ENCODE measurements around the gene OR13C8. TPM values are rescaled to one million over a fixed set of nuclear protein-coding genes. Genes with fewer than 3 reads are reported as not detected.
"Not testable (repeated sequence)": the region's sequence is repeated elsewhere in the genome, so short reads cannot be mapped to it uniquely, and the experiment has no call there.

The OR13C8 gene
- total RNA-seq, result not detected
- long read RNA-seq, result 0 reads

- intact Hi-C loops (cut with DNase I), result no loop called here
- ATAC-seq (ENCODE audit: poor library complexity) (no peak), DNase-seq (no peak)
These were observed at the start of gene OR13C8 for GRCh38 chr9:104568868-104569267. TSS of gene OR13C8 (plus strand) at chr9:104569168. CDS start at chr9:104569168, 0 bp downstream.

DNA sequence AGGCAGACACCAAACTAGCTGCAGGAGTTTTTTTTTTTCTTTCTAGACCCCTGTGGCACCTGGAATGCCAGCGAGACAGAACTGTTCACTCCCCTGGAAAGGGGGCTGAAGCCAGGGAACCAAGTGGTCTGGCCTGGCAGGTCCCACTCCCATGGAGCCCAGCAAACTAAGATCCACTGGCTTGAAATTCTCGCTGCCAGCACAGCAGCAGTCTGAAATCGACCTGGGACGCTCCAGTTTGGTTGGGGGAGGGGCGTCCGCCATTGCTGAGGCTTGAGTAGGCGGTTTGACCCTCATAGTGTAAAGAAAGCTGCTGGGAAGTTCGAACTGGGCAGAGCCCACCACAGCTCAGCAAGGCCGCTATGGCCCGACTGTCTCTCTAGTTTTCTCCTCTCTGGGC is 48.7 kb upstream of the OR13C8 start:
- ATAC-seq (ENCODE audit: poor library complexity); intact Hi-C loops (cut with DNase I); DNase-seq: not testable (repeated sequence)

GRCh38 chr9:104527109-104527508 is 41.9 kb upstream of the OR13C8 start, which contains the start of gene OR13C4:
TSS of gene OR13C4 (minus strand) at chr9:104527209. CDS start at chr9:104527209, 0 bp downstream.
- DNase-seq (no peak), ATAC-seq (ENCODE audit: poor library complexity) (no peak)
- intact Hi-C loops (cut with DNase I), result no loop called here

DNA sequence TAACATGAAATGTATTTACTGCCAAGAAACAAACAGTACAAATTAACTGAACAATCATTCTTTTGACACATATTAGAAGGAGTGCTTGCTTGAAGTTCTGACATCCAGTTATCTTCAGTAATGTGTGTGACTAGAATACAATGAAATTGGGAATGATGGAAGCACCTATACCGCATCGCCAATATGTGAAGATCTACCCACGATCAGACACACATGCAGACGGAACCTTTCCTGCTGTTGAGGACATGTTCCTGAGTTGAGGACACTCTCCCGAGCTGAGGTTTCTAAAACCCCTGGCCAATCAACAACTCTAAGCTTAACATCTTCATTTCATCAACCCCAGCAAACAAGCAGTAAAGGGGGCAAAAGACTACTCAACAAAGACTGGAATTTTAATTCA is 32.2 kb upstream of the OR13C8 start, which contains the start of gene OR13C3:
OR13C3 (minus strand) TSS at position 101 of the 400 bp plus-strand sequence. CDS start 133 bp downstream, outside the sequence.
- DNase-seq (no peak), ATAC-seq (ENCODE audit: poor library complexity) (no peak)
- intact Hi-C loops (cut with DNase I), result no loop called here

- ATAC-seq (ENCODE audit: poor library complexity), result no peak
- intact Hi-C loops (cut with DNase I), result no loop called here
- DNase-seq, result no peak
These were observed 29.7 kb upstream of the OR13C8 start for GRCh38 chr9:104539275-104539674.

- DNase-seq, result no peak
- no peak for ATAC-seq (ENCODE audit: poor library complexity)
- intact Hi-C loops (cut with DNase I), result no loop called here
These were observed 24.3 kb upstream of the OR13C8 start for GRCh38 chr9:104544644-104545043.

- ATAC-seq (ENCODE audit: poor library complexity) (no peak), DNase-seq (no peak)
- intact Hi-C loops (cut with DNase I), result no loop called here
These were observed 15.7 kb upstream of the OR13C8 start for GRCh38 chr9:104553261-104553660.

GRCh38 chr9:104555521-104555920 is 13.4 kb upstream of the OR13C8 start:
- intact Hi-C loops (cut with DNase I), result no loop called here
- ATAC-seq (ENCODE audit: poor library complexity), result no peak
- no peak for DNase-seq

- no peak for ATAC-seq (ENCODE audit: poor library complexity)
- intact Hi-C loops (cut with DNase I), result no loop called here
- DNase-seq, result no peak
These were observed 11.9 kb upstream of the OR13C8 start for GRCh38 chr9:104556830-104557634.

DNA sequence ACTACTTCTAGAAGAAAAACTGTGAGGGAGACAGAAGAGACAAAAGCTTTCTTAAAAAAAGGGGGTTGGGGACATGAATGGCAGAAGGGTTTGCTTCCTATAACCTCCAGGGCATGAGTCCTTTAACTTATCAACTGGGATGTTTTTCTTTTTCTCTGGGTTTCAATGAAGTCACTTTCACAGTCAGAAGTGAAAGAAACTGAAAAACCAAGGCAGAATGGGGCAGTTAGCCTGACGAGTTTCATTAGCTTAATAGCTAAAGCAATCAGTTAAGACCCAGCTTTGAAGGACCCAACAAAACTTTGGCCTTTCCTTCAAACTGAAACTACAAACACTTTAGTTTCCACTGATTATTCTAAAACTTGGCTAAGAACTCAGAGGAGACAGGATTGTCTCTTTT is 4.6 kb upstream of the OR13C8 start:
- intact Hi-C loops (cut with DNase I), result no loop called here
- DNase-seq (no peak), ATAC-seq (ENCODE audit: poor library complexity) (no peak)

- no peak for ATAC-seq (ENCODE audit: poor library complexity)
- no peak for DNase-seq
- intact Hi-C loops (cut with DNase I), result no loop called here
These were observed 3.6 kb downstream of the OR13C8 start for GRCh38 chr9:104572612-104573011.

DNA sequence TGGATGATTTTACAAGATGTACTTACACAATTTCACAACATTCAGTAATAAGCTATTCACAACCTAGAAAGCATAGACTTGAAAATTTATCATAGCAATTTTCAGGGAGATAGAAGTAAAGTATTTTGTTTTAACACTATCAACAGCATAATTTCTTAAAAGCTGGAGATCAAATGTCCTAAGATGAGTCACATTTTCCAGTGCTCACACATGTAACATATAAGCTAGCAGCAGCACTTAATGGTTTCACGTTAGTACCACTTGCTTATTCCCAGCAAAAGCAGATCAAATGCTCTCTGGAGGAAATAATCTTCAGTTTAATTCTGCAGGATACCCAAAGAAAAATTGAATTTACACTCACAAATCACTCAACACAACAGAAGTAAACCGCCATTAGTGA is 6.5 kb downstream of the OR13C8 start:
- DNase-seq (no peak), ATAC-seq (ENCODE audit: poor library complexity) (no peak)
- intact Hi-C loops (cut with DNase I), result no loop called here

DNA sequence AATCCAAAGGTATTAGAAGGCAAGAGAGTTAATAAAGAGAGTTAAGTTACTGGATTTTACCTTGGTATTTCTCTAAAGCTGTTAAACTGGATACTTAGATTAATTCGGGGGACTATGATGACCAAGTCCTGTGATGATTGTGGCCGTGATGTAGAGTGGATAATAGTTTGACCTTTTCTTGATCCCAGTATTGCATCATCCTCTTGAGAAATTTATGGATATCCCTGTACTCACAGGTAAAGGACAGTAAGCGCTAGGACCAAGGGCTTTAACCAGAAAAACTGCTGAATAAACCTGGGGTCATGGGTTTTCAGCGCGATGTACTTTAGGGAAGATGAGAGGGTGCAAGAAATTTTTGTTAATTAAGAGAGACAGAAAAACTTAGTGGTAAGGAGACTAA is 8.3 kb downstream of the OR13C8 start:
- no peak for ATAC-seq (ENCODE audit: poor library complexity)
- intact Hi-C loops (cut with DNase I), result no loop called here
- no peak for DNase-seq

DNA sequence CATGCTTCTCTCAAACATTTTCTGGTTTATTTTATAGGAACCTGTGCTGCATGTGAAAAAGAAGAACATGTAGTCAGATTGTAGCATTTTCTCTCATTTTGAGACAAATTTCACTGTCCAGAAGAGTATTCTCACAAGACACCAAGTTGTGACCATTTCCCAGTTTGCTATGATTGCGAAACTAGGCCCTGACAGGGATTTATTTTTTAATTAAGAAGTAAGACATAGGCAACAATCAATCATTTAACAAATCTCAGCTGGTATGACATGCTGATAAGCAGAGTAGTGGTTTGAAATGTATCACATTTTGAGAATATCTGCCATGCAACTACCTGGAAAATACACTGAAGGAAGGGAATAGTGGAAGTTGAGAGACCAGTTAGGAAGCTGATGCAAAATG is 11.6 kb downstream of the OR13C8 start:
- no peak for ATAC-seq (ENCODE audit: poor library complexity)
- intact Hi-C loops (cut with DNase I), result no loop called here
- no peak for DNase-seq

- DNase-seq (no peak), ATAC-seq (ENCODE audit: poor library complexity) (peak; percentile 65)
- intact Hi-C loops (cut with DNase I), result no loop called here
These were observed 17.7 kb downstream of the OR13C8 start for GRCh38 chr9:104586496-104587180.

- no peak for ATAC-seq (ENCODE audit: poor library complexity)
- intact Hi-C loops (cut with DNase I), result no loop called here
- DNase-seq, result no peak
These were observed 20.7 kb downstream of the OR13C8 start for GRCh38 chr9:104589626-104590025.

- ATAC-seq (ENCODE audit: poor library complexity); intact Hi-C loops (cut with DNase I); DNase-seq: not testable (repeated sequence)
These were observed 29.8 kb downstream of the OR13C8 start for GRCh38 chr9:104598749-104599148.

GRCh38 chr9:104599313-104599712 is 30.3 kb downstream of the OR13C8 start, which contains the start of gene OR13C5:
TSS of gene OR13C5 (minus strand) at chr9:104599413. CDS start at chr9:104599413, 0 bp downstream.
- intact Hi-C loops (cut with DNase I); ATAC-seq (ENCODE audit: poor library complexity); DNase-seq: not testable (repeated sequence)

DNA sequence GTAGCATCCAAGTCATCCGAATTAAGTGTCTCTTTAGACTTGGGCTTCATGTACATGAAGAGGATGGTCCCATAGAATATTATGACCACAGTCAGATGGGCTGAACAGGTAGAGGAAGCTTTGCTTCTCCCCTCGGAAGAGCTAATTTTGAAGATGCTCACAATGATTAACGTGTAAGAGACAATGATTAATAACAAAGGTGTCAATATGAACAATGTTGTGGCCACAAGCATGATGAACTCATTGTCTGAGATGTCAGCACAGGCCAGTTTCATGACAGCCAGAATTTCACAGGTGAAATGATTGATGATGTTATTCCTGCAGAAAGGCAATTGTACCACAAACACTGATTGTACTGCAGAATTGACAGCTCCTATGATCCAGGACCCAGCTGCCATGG is 35.8 kb downstream of the OR13C8 start:
- DNase-seq, result no peak
- intact Hi-C loops (cut with DNase I), result no loop called here
- ATAC-seq (ENCODE audit: poor library complexity), result no peak

GRCh38 chr9:104605527-104605926 is 36.6 kb downstream of the OR13C8 start, which contains the start of gene OR13C2:
TSS of gene OR13C2 (minus strand) at chr9:104605627. CDS start at chr9:104605627, 0 bp downstream.
- ATAC-seq (ENCODE audit: poor library complexity); DNase-seq; intact Hi-C loops (cut with DNase I): not testable (repeated sequence)

All from Right ventricle myocardium superior (tissue), 1 donor.